Measurements from ENCODE around the gene CXCL14.

The CXCL14 gene

GRCh38 chr5:135599421-135600151 is 20.8 kb upstream of the CXCL14 start:
- DNase-seq = no peak
- H2AFZ ChIP-seq (ENCODE audit: low read length) = no peak overlapping the region
- H3K9ac ChIP-seq (ENCODE audit: low read length) = no peak overlapping the region
- no peak overlapping the region for H3K4me3 ChIP-seq (ENCODE audit: low read length)
- H3K27me3 ChIP-seq (replicated peaks; ENCODE audit: insufficient read depth, low read length) = no peaks in the 10 kb centered on the region
- H3F3A ChIP-seq (ENCODE audit: insufficient read depth, low read length) = no peaks in the 10 kb centered on the region
- H3K27ac ChIP-seq (ENCODE audit: low read length) = no peak overlapping the region
- TF ChIP-seq EZH2 (optimal IDR thresholded peaks at IDR 0.05; ENCODE audit: low read depth, low read length) (no peak), CTCF (IDR thresholded peaks at IDR 0.05; ENCODE audit: low read length) (no peak), EZH2phosphoT487 (IDR thresholded peaks at IDR 0.05; ENCODE audit: low read length) (no peak)
- no peaks in the 10 kb centered on the region for H3K9me3 ChIP-seq (replicated peaks; ENCODE audit: insufficient read depth, low read length)
- no peaks in the 10 kb centered on the region for H4K20me1 ChIP-seq (ENCODE audit: insufficient read depth, low read length)
- H3K79me2 ChIP-seq (ENCODE audit: low read length) = no peaks in the 10 kb centered on the region
- H3K36me3 ChIP-seq (replicated peaks; ENCODE audit: insufficient read depth, low read length) = no peaks in the 10 kb centered on the region
- H3K9me2 ChIP-seq (replicated peaks; ENCODE audit: insufficient read depth, low read length) = no peaks in the 10 kb centered on the region
- no peaks in the 10 kb centered on the region for H3K4me1 ChIP-seq (ENCODE audit: low read length)
- no peak overlapping the region for H3K4me2 ChIP-seq (ENCODE audit: low read depth, low read length)

- Histone ChIP-seq H3K9me2 (replicated peaks; ENCODE audit: insufficient read depth, low read length) (no peaks in the 10 kb centered on the region), H3F3A (ENCODE audit: insufficient read depth, low read length) (no peaks in the 10 kb centered on the region), H3K27ac (ENCODE audit: low read length) (no peak overlapping the region), H3K9me3 (replicated peaks; ENCODE audit: insufficient read depth, low read length) (no peaks in the 10 kb centered on the region), H4K20me1 (ENCODE audit: insufficient read depth, low read length) (no peaks in the 10 kb centered on the region), H3K4me2 (ENCODE audit: low read depth, low read length) (no peak overlapping the region), H2AFZ (ENCODE audit: low read length) (no peak overlapping the region), H3K79me2 (ENCODE audit: low read length) (no peaks in the 10 kb centered on the region), H3K4me3 (ENCODE audit: low read length) (no peak overlapping the region), H3K4me1 (ENCODE audit: low read length) (no peaks in the 10 kb centered on the region), H3K27me3 (replicated peaks; ENCODE audit: insufficient read depth, low read length) (no peaks in the 10 kb centered on the region), H3K9ac (ENCODE audit: low read length) (no peak overlapping the region), H3K36me3 (replicated peaks; ENCODE audit: insufficient read depth, low read length) (no peaks in the 10 kb centered on the region)
- no peak for DNase-seq
- TF ChIP-seq EZH2phosphoT487 (IDR thresholded peaks at IDR 0.05; ENCODE audit: low read length) (no peak), EZH2 (optimal IDR thresholded peaks at IDR 0.05; ENCODE audit: low read depth, low read length) (no peak), CTCF (IDR thresholded peaks at IDR 0.05; ENCODE audit: low read length) (no peak)
These were observed 20.1 kb upstream of the CXCL14 start for GRCh38 chr5:135598691-135599395.

GRCh38 chr5:135596788-135597187 is 18.0 kb upstream of the CXCL14 start:
- Histone ChIP-seq H3K9me3 (replicated peaks; ENCODE audit: insufficient read depth, low read length) (no peaks in the 10 kb centered on the region), H3K4me1 (ENCODE audit: low read length) (peaks cover 15% of the 10 kb centered on the region; the same call in 1 of the 2 replicates), H3K79me2 (ENCODE audit: low read length) (no peaks in the 10 kb centered on the region), H3K27me3 (replicated peaks; ENCODE audit: insufficient read depth, low read length) (no peaks in the 10 kb centered on the region), H2AFZ (ENCODE audit: low read length) (no peak overlapping the region), H4K20me1 (ENCODE audit: insufficient read depth, low read length) (no peaks in the 10 kb centered on the region), H3K27ac (ENCODE audit: low read length) (no peak overlapping the region), H3K9ac (ENCODE audit: low read length) (no peak overlapping the region), H3F3A (ENCODE audit: insufficient read depth, low read length) (peaks cover 8% of the 10 kb centered on the region), H3K9me2 (replicated peaks; ENCODE audit: insufficient read depth, low read length) (no peaks in the 10 kb centered on the region), H3K36me3 (replicated peaks; ENCODE audit: insufficient read depth, low read length) (no peaks in the 10 kb centered on the region), H3K4me2 (ENCODE audit: low read depth, low read length) (no peak overlapping the region), H3K4me3 (ENCODE audit: low read length) (no peak overlapping the region)
- DNase-seq = no peak
- TF ChIP-seq EZH2phosphoT487 (IDR thresholded peaks at IDR 0.05; ENCODE audit: low read length) (no peak), EZH2 (optimal IDR thresholded peaks at IDR 0.05; ENCODE audit: low read depth, low read length) (no peak), CTCF (IDR thresholded peaks at IDR 0.05; ENCODE audit: low read length) (no peak)

All from MM.1S (cell line).